Activated T-cell treated with anti-CD3 and anti-CD28 coated beads for 4 hours (primary cell): ENCODE measurements around the gene CRYBG2.
"Not testable (repeated sequence)": the region's sequence is repeated elsewhere in the genome, so short reads cannot be mapped to it uniquely, and the experiment has no call there.

Experiments
- DNase-seq: peaks from one replicate; pipeline ENCODE4 v3.0.0-alpha.2; 2020

CRYBG2 gene

GRCh38 chr1:26353976-26354820 lies at the start of gene CRYBG2:
TSS of gene CRYBG2 (minus strand) at chr1:26354130. CDS start at chr1:26346657, 7,473 bp downstream.
- DNase-seq = no peak

GRCh38 chr1:26403656-26404055 lies 49.7 kb upstream of the CRYBG2 start:
- DNase-seq = no peak

- no peak for DNase-seq
Measured at GRCh38 chr1:26401891-26402290, 48.0 kb upstream of the CRYBG2 start.

- DNase-seq = no peak
Measured at GRCh38 chr1:26399034-26399433, 45.1 kb upstream of the CRYBG2 start.

- no peak for DNase-seq
Measured at GRCh38 chr1:26395754-26396153, 41.8 kb upstream of the CRYBG2 start.

- DNase-seq = no peak
Measured at GRCh38 chr1:26391450-26391849, 37.5 kb upstream of the CRYBG2 start.

GRCh38 chr1:26389604-26390247 lies 35.8 kb upstream of the CRYBG2 start:
- DNase-seq = no peak

- DNase-seq = no peak
Measured at GRCh38 chr1:26388791-26389445, 35.0 kb upstream of the CRYBG2 start.

GRCh38 chr1:26387447-26387846 lies 33.5 kb upstream of the CRYBG2 start:
- DNase-seq = no peak

GRCh38 chr1:26385063-26385462 lies 31.1 kb upstream of the CRYBG2 start:
- DNase-seq = not testable (repeated sequence)

GRCh38 chr1:26384076-26384475 lies 30.1 kb upstream of the CRYBG2 start:
- no peak for DNase-seq

- DNase-seq = no peak
Measured at GRCh38 chr1:26378879-26379251, 24.9 kb upstream of the CRYBG2 start.

- peak; percentile 67 for DNase-seq
Measured at GRCh38 chr1:26378088-26378878, 24.4 kb upstream of the CRYBG2 start.

- no peak for DNase-seq
Measured at GRCh38 chr1:26376050-26376449, 22.1 kb upstream of the CRYBG2 start.

- no peak for DNase-seq
Measured at GRCh38 chr1:26375081-26375480, 21.2 kb upstream of the CRYBG2 start.

GRCh38 chr1:26374361-26374760 lies 20.4 kb upstream of the CRYBG2 start:
- not testable (repeated sequence) for DNase-seq

GRCh38 chr1:26373789-26374188 lies 19.9 kb upstream of the CRYBG2 start:
- no peak for DNase-seq

- DNase-seq = no peak
Measured at GRCh38 chr1:26373281-26373680, 19.4 kb upstream of the CRYBG2 start.

GRCh38 chr1:26372611-26373010 lies 18.7 kb upstream of the CRYBG2 start, which contains the start of gene ZNF683:
TSS of gene ZNF683 (minus strand) at chr1:26372750. CDS start at chr1:26368571, 4,179 bp downstream.
- not testable (repeated sequence) for DNase-seq

- no peak for DNase-seq
Measured at GRCh38 chr1:26372039-26372438, 18.1 kb upstream of the CRYBG2 start.

- no peak for DNase-seq
Measured at GRCh38 chr1:26370591-26371382, 16.9 kb upstream of the CRYBG2 start.

GRCh38 chr1:26368486-26368885 lies 14.6 kb upstream of the CRYBG2 start:
- DNase-seq = no peak
